ACC112 (cell line): ENCODE results near the gene KRT35.
A peak's percentile ranks its signal among the peaks of the same experiment; 100 is the strongest.

Source experiments
- H2AFZ ChIP-seq: fragments of 200-600 bp; sonication (generic); one replicate; pipeline ENCODE4 v1.6.0; 2017; ENCODE audit warnings: antibody characterized with exemption, low read length; ENCODE audit not compliant: unreplicated experiment
- H3K27ac ChIP-seq: fragments of 200-600 bp; sonication (generic); 2 replicates; pipeline ENCODE4 v1.5.1; 2014; ENCODE audit warnings: low read depth, mild to moderate bottlenecking, antibody characterized with exemption, low read length, moderate library complexity
- H3K27me3 ChIP-seq: fragments of 200-600 bp; sonication (generic); 2 replicates; pipeline ENCODE4 v1.6.1; 2014; ENCODE audit warnings: mild to moderate bottlenecking, antibody characterized with exemption, low read length, moderate library complexity, mixed read lengths; ENCODE audit not compliant: insufficient read depth
- H3K36me3 ChIP-seq: fragments of 200-600 bp; sonication (generic); 2 replicates; pipeline ENCODE4 v1.6.1; 2016; ENCODE audit warnings: mild to moderate bottlenecking, antibody characterized with exemption, low read length, moderate library complexity, mixed read lengths; ENCODE audit not compliant: insufficient read depth
- H3K4me1 ChIP-seq: fragments of 200-600 bp; sonication (generic); one replicate; pipeline ENCODE4 v1.6.1; 2016; ENCODE audit warnings: low read length, mixed read lengths; ENCODE audit not compliant: insufficient read depth, unreplicated experiment, control insufficient read depth
- H3K4me3 ChIP-seq: fragments of 200-600 bp; sonication (generic); 2 replicates; pipeline ENCODE4 v1.5.1; 2014; ENCODE audit warnings: mild to moderate bottlenecking, low read depth, low read length
- H3K79me2 ChIP-seq: fragments of 200-600 bp; sonication (generic); one replicate; pipeline ENCODE4 v1.6.0; 2016; ENCODE audit warnings: low read length; ENCODE audit not compliant: control insufficient read depth, unreplicated experiment, insufficient read depth

KRT35 gene

DNA sequence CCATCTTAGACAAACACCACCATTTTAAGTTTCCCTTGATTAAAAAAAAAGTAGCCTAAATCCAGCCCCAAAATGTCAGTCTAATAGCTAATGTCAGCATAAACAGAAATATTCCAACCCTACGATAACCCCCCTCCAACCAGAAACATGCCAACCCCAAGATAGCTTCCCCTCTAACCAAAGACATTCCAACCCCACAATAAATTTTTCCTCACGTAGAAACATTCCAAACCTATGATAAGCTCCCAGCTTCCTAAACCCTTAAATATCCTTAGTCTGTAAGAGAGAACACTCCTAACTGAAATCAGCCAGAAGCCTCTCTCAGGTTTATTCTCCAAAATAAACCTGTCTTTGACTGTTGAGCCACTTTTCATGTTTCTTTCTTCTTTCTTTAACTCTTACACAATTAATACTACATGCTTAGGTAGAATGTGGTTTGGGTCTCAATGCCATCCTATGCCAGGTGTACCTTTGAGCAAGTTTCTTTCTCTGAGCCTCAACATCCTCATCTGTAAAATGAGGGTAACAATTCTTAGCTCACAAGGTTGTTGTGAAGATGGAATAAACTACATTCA is 29.7 kb downstream of the KRT35 start:
- H3K27me3 ChIP-seq: peaks cover 9% of the 10 kb centered on the region; the same call in 1 of the 2 replicates
- H2AFZ ChIP-seq: no peak overlapping the region
- peaks cover 14% of the 10 kb centered on the region for H3K4me1 ChIP-seq
- no peak overlapping the region for H3K4me3 ChIP-seq
- no peaks in the 10 kb centered on the region for H3K79me2 ChIP-seq
- H3K36me3 ChIP-seq: no peaks in the 10 kb centered on the region
- H3K27ac ChIP-seq: no peak overlapping the region

DNA sequence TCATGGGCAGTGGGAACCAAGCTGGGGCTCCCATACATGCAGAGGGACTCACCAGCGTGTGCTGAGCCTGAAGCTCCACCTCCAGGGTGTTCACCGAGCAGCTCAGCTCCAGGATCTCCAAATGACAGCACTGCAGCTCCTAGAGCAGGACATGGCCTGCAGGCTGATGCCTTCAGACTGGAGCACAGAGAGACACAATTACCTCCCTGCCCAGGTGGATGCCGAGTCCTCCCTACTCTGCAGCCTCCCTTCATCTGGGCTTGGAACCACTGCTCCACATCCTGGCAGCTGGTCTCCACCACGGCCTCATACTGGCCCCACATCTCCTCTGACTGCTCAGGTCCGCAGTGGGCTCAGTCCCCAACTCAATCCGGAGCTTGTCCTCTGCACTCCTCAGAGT is 31.9 kb downstream of the KRT35 start:
- Histone ChIP-seq H2AFZ (no peak overlapping the region), H3K36me3 (no peaks in the 10 kb centered on the region), H3K27ac (no peak overlapping the region), H3K27me3 (peaks cover 8% of the 10 kb centered on the region; the same call in 1 of the 2 replicates), H3K4me1 (peaks cover 10% of the 10 kb centered on the region), H3K79me2 (no peaks in the 10 kb centered on the region), H3K4me3 (no peak overlapping the region)

DNA sequence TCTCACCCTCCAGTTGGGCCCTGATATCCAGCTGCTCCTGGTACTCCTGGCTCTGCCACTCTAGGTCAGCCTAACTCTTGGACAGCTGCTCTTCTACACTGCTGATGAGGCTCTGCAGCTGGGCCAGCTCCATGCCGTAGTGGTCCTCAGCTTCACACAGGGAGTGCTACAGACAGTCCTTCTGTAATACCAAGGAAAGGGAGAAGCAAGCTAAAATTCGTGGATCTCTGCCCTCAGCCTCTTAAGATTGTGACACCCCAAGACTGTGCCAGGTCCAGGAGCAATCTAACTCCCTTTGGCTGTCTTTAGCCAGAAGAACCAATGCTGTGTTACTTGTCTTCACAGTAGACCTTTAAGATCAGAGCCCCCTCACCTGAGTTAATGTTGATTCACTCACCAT is 32.4 kb downstream of the KRT35 start:
- H3K27me3 ChIP-seq: 0 out of 2 replicates have a peak, but pooled peaks cover 5% of the 10 kb centered on the region
- no peak overlapping the region for H3K27ac ChIP-seq
- H3K4me1 ChIP-seq: peaks cover 10% of the 10 kb centered on the region
- no peak overlapping the region for H3K4me3 ChIP-seq
- H2AFZ ChIP-seq: no peak overlapping the region
- no peaks in the 10 kb centered on the region for H3K79me2 ChIP-seq
- no peaks in the 10 kb centered on the region for H3K36me3 ChIP-seq

DNA sequence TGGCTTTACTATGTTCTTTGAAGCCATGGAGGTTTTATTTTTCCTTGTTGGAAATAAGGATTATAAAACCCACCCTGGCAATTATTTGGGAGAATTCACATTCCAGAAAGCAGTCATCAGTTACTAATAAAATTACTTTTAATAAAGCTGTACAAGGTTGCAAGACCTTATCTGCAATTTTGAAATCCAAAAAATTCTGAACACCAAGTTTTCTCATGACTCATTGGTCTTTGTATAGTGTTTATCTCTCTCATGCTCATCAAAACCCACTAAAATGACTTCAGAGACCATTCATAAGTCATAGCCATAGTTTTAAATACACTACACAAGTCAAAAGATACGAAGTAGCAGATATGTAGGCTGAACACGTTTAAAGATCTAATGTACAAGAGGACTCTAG is 34.1 kb downstream of the KRT35 start:
- Histone ChIP-seq H3K79me2 (no peaks in the 10 kb centered on the region), H3K27ac (peak overlapping the region; percentile 69), H3K4me3 (no peak overlapping the region), H2AFZ (peak overlapping the region; percentile 76), H3K27me3 (0 out of 2 replicates have a peak, but pooled peaks cover 5% of the 10 kb centered on the region), H3K36me3 (no peaks in the 10 kb centered on the region), H3K4me1 (peaks cover 18% of the 10 kb centered on the region)

DNA sequence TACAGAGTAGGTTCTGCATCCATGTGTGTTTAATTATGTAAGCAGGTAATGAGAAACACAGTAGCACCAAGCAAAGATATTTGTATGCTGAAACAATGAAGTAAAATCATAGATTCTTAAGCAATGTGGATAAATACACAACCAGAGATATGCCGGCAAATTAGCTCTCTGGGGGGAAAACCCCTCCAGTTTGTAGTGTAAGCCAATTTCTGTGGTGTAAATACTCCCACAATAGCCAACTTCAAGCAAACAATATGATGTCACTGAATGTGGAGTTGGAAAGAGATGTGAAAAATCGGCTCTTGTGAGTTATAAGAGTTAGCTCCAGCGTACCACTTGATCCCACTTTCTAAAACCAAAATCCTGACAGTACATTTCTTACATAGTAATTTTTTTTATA is 36.3 kb downstream of the KRT35 start:
- H2AFZ ChIP-seq: no peak overlapping the region
- no peaks in the 10 kb centered on the region for H3K27me3 ChIP-seq

DNA sequence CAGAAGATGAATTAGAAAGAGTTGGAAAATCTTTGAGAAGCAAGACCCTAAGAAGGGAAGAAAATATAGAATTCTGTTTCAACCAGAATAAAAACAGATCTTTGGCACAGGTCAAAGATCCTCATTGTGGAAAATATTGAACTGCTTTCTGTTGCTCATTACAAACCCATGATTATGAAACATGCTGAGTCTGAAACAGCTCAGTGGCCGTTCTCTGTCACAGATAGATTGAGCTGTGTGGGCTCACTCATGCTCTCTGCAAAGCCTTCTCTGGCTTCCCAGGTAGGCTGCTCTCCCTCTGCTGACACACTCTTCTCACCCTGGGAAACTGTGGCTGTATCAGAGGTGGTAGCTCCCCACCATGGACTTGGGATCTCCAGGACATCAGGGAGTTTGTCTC is 36.8 kb downstream of the KRT35 start:
- H3K36me3 ChIP-seq: no peaks in the 10 kb centered on the region
- peaks cover 18% of the 10 kb centered on the region for H3K4me1 ChIP-seq
- no peak overlapping the region for H3K4me3 ChIP-seq
- H3K27me3 ChIP-seq: no peaks in the 10 kb centered on the region
- no peaks in the 10 kb centered on the region for H3K79me2 ChIP-seq
- no peak overlapping the region for H2AFZ ChIP-seq
- no peak overlapping the region for H3K27ac ChIP-seq

More for the DNA sequence above, 36.3 kb downstream of the KRT35 start:
- peaks cover 18% of the 10 kb centered on the region for H3K4me1 ChIP-seq
- H3K36me3 ChIP-seq: no peaks in the 10 kb centered on the region
- H3K79me2 ChIP-seq: no peaks in the 10 kb centered on the region
- H3K27ac ChIP-seq: no peak overlapping the region
- no peak overlapping the region for H3K4me3 ChIP-seq

DNA sequence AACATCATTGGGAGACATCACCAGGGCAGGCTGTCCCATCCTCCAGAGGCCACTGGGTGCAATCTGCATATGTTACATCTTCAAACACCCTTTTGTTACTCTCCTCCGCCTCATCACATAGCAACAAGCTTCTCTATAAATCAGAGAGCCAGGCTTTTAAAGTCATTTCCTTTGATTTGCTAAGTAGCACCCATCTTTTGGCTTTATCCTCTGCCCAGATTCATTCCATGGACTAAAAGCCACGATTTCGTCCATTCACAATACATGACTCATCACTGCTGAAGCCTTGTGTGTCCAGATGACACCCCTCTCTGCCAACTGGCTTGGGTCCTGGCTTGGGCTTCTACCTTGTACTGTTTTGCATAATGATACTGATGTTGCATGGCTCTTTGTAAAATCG is 38.2 kb downstream of the KRT35 start:
- Histone ChIP-seq H3K4me1 (peaks cover 18% of the 10 kb centered on the region), H2AFZ (no peak overlapping the region), H3K27me3 (no peaks in the 10 kb centered on the region), H3K27ac (no peak overlapping the region), H3K36me3 (no peaks in the 10 kb centered on the region), H3K79me2 (no peaks in the 10 kb centered on the region), H3K4me3 (no peak overlapping the region)

DNA sequence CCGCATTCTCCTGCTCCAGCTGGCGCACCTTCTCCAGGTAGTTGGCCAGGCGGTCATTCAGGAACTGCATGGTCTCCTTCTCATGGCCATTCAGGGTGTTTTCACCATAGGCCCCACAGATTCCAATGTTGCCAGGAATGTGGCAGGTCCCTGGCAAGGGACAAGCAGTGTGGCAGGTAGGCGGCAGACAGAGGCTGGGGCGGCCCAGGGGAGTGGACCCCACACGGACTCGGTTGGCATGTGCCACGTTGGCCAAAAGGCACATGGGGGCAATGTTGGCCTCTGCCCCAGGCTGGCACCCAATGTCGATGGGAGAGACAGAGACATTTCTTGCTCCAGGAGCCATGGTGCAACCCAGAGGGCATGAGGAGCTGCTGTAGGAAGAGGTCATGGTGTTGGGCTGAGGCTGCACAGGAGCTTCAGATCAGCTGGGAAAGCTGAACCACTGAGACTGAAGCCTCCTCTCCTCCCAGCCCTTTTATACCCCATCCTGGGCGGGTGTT is 40.4 kb downstream of the KRT35 start, which contains the start of gene KRT38:
TSS of gene KRT38 (minus strand) at position 453 of the 503 bp plus-strand sequence. CDS start at position 391, 62 bp downstream.
- Histone ChIP-seq H3K4me1 (peaks cover 8% of the 10 kb centered on the region), H3K27me3 (no peaks in the 10 kb centered on the region), H3K4me3 (no peak within 1 kb of the TSS), H3K36me3 (no peaks in the 10 kb centered on the region), H3K27ac (no peak within 1 kb of the TSS), H3K79me2 (no peaks in the 10 kb centered on the region), H2AFZ (no peak within 1 kb of the TSS)

DNA sequence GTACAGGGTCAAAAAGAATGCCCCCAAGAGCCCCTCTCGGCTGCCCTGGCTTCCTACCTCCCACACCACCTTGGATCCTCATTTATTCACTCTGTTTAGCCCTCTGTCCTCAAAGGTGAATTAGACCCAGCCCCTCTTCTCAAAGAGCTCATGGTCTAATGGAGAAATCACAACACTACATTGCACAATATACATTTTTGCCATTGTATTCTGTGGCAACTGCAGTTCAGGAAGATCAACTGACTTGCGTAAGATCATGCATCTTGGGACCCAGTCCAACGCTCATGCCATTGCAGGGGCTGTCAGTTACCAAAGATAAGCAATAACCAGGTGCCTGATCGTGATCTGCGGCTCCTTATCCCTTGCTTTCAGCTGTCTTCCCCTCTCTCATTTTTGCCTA is 41.6 kb downstream of the KRT35 start:
- H3K27ac ChIP-seq: no peak overlapping the region
- no peak overlapping the region for H2AFZ ChIP-seq
- no peaks in the 10 kb centered on the region for H3K36me3 ChIP-seq
- no peak overlapping the region for H3K4me3 ChIP-seq
- no peaks in the 10 kb centered on the region for H3K27me3 ChIP-seq
- H3K4me1 ChIP-seq: peaks cover 8% of the 10 kb centered on the region
- no peaks in the 10 kb centered on the region for H3K79me2 ChIP-seq

DNA sequence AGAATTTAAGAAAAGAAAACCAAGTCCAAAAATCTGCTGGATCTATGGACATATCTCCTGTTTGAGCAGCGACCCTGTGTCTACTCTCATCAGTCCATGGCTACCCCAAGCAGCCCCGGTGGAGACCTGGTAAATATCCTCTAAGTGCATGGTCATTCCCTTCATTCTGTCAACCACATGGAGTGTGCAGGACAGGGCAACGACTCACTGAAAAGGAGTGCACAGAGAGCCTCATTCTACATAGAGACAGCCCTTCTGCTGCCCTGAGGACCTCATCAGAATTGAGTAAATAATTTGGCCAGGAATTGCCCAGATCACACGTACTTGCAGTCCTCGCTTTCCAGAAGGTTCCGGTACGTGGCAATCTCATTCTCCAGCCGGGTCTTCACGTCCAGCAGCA is 43.2 kb downstream of the KRT35 start:
- Histone ChIP-seq H2AFZ (no peak overlapping the region), H3K36me3 (no peaks in the 10 kb centered on the region), H3K4me3 (no peak overlapping the region), H3K79me2 (no peaks in the 10 kb centered on the region), H3K27ac (no peak overlapping the region), H3K4me1 (peaks cover 4% of the 10 kb centered on the region), H3K27me3 (no peaks in the 10 kb centered on the region)

DNA sequence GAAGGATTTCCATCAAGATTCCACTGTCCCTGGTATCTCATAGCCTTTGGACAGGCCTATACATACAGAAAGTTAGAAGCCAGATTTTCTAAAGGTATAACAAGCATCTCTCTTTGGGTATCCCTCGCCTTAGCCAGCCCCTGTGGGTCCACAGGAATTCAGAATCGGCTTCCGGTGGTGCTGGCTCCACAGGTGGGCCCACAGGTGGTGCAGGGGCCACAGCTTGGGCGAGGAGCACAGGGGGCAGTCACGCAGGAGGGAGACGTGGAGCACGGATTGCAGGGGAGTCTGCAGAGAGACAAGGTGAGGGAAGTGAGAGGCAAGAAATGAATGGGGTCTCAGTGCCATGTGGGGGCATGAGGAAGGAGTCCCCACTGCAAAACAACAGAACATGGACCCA is 43.7 kb downstream of the KRT35 start:
- Histone ChIP-seq H3K4me3 (no peak overlapping the region), H3K27ac (no peak overlapping the region), H3K27me3 (no peaks in the 10 kb centered on the region), H3K4me1 (no peaks in the 10 kb centered on the region), H2AFZ (no peak overlapping the region), H3K79me2 (no peaks in the 10 kb centered on the region), H3K36me3 (no peaks in the 10 kb centered on the region)
